ENCODE data around the gene HOXA7. TPM values are rescaled to one million over a fixed set of nuclear protein-coding genes. Genes with fewer than 3 reads are reported as not detected.

The HOXA7 gene
- total RNA-seq, 1 donor from 2014 or later: 8.8 TPM

DNA sequence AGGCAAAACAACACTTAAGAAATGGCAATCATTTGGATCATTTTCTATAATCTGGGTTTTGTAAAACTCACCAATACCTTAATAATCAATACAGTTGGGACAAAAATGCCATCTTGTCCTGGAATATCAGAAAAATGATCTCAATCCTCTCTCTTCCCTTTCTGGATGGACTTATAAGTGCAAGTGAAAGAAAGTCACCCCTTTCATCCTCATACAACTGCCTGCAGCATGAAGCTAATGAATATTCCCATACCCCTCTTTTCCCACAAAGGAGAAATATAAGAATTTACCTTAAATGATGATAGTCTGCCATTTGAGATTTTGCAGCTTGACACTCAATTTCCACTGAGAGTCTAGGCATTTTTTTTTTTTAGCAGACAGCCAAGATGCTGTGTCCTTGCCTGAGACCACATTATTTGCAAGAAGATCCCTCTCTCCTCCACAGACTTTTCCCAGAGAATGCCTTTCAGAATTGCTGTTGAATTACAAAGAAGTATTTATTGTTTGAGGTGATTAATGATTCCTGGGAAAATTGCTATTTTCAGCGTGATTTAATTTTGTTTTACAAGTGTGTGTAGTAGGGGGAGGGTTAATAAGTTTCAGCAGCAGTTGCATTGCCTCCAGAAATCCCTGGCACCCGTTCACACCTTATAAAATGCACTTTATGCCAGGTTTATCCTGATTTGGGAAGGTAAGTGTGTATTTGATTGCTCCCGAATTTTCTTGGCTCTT is 29.7 kb downstream of the HOXA7 start:
- Mint-ChIP-seq H3K36me3 (ENCODE audit: low read depth) (no peaks in the 10 kb centered on the region), H3K9me3 (no peaks in the 10 kb centered on the region), H3K27me3 (ENCODE audit: low read depth) (peaks cover 94% of the 10 kb centered on the region), H3K4me3 (no peak overlapping the region), H3K4me1 (peaks cover 22% of the 10 kb centered on the region), H3K27ac (ENCODE audit: unreplicated experiment) (no peak overlapping the region)
- TF ChIP-seq, protein P1, sequence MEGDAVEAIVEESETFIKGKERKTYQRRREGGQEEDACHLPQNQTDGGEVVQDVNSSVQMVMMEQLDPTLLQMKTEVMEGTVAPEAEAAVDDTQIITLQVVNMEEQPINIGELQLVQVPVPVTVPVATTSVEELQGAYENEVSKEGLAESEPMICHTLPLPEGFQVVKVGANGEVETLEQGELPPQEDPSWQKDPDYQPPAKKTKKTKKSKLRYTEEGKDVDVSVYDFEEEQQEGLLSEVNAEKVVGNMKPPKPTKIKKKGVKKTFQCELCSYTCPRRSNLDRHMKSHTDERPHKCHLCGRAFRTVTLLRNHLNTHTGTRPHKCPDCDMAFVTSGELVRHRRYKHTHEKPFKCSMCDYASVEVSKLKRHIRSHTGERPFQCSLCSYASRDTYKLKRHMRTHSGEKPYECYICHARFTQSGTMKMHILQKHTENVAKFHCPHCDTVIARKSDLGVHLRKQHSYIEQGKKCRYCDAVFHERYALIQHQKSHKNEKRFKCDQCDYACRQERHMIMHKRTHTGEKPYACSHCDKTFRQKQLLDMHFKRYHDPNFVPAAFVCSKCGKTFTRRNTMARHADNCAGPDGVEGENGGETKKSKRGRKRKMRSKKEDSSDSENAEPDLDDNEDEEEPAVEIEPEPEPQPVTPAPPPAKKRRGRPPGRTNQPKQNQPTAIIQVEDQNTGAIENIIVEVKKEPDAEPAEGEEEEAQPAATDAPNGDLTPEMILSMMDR (conservative IDR thresholded peaks at IDR 0.05): no peak
- DNase-seq (ENCODE audit: low read depth, low spot score): no peak

DNA sequence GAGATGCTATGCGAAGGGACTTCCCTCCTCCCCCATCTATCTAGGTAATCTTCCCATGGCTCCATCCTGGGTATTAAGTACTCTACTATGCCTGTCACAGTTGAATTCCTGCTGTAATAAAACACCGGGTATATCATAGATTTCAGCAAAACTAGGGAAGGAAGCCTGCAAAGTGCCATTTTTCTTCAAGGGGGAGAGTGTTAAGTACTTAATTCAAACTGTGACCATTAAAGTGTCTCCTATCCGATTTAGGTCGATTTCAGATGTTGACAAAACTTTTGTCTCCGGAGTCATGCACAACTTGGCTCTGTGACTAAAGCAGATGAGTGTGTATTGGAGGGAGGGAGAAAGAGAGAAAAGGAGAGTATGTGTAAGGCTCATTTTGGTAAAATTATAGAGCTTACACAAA is 30.5 kb downstream of the HOXA7 start:
- no peak for DNase-seq (ENCODE audit: low read depth, low spot score)
- H3K9me3 Mint-ChIP-seq: no peaks in the 10 kb centered on the region
- H3K4me3 Mint-ChIP-seq: peak overlapping the region; percentile 12
- H3K4me1 Mint-ChIP-seq: peaks cover 22% of the 10 kb centered on the region
- no peak overlapping the region for H3K27ac Mint-ChIP-seq (ENCODE audit: unreplicated experiment)
- H3K27me3 Mint-ChIP-seq (ENCODE audit: low read depth): peaks cover 94% of the 10 kb centered on the region
- no peaks in the 10 kb centered on the region for H3K36me3 Mint-ChIP-seq (ENCODE audit: low read depth)
- TF ChIP-seq, protein P1 (conservative IDR thresholded peaks at IDR 0.05): no peak

DNA sequence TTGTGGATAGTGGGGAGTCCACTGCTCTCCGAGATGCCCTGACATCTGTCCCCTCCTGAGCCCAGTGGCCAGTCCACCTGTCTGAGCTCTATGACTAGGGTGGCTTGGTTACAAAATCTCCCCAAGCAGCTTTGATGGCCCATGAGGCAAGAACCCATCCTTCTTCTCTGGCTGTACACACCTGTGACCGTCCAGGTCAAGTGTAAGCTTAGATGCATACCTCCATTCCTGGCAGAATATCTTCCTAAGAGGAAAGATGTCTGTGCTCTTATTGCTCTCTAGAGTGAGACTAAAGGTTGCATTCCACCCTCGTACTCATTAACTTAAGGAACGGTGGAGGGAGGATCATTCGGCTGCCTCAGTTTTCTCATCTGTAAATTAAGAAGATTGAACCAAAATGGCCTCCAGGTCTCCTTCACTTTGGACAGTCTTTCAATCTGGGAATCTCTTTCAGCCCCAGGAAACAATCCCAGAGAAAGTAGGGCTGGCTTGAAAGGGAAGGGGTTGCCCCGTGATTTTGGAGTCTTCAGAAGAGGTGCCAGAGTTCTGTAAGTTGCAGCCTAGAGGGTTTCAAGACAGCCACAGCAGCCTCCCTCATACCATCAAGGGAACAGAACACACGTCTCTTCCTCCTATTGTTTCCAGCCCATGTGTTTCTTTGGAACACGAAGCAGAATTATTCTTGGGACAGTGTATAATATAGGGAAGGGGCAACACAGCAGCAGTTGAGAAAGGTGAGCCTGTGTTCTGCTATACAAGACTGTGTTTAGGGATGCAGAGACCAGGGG is 31.4 kb downstream of the HOXA7 start:
- H3K27me3 Mint-ChIP-seq (ENCODE audit: low read depth): peaks cover 99% of the 10 kb centered on the region
- H3K36me3 Mint-ChIP-seq (ENCODE audit: low read depth): no peaks in the 10 kb centered on the region
- H3K4me1 Mint-ChIP-seq: peaks cover 22% of the 10 kb centered on the region
- DNase-seq (ENCODE audit: low read depth, low spot score): no peak
- H3K27ac Mint-ChIP-seq (ENCODE audit: unreplicated experiment): no peak overlapping the region
- no peaks in the 10 kb centered on the region for H3K9me3 Mint-ChIP-seq
- TF ChIP-seq, protein P1 (conservative IDR thresholded peaks at IDR 0.05): no peak
- H3K4me3 Mint-ChIP-seq: peak overlapping the region; percentile 83

DNA sequence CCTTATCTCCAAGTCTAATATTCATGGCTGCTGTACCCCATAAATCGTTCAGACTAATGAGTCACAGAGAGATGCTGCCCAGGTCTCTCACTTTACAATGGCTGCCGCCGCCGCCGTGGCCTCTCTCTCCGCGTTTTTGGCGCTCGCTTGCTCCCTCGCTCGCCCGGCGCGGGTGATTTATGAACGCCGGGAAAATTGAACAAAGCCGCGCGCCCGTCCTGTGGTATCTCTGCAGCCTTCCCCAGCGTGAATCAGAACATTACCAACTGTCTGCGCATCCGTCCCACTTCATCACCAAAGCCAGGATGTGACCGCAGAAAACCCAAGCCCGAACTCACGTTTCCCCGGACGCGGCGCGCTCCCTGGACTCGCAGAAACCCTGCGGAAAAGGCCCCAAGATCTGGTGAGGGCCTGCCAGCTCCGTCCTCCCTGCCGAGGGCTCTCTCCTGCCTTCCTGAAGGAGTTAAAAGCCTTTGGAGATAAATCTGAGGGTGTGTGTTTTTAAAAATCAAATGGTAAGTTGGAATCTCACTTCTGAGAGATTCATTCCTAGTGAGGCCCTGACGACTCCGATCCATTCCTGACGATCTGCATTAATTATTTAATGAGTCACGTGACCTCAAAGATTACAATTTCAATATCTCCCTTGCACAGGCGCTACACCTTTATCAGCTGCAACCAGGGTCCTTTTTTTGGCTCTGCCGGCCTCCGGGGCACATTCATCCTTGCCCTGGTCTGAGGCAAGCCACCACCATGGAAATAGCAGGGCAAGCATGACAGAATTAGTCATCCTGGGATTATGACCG is 32.2 kb downstream of the HOXA7 start:
- H3K27me3 Mint-ChIP-seq (ENCODE audit: low read depth): peaks cover 100% of the 10 kb centered on the region
- no peak for DNase-seq (ENCODE audit: low read depth, low spot score)

More for the DNA sequence above, 32.2 kb downstream of the HOXA7 start:
- H3K27ac Mint-ChIP-seq (ENCODE audit: unreplicated experiment): peak overlapping the region; percentile 53
- TF ChIP-seq, protein P1 (conservative IDR thresholded peaks at IDR 0.05): no peak
- H3K4me1 Mint-ChIP-seq: peaks cover 22% of the 10 kb centered on the region
- no peaks in the 10 kb centered on the region for H3K36me3 Mint-ChIP-seq (ENCODE audit: low read depth)
- H3K4me3 Mint-ChIP-seq: peak overlapping the region; percentile 83
- H3K9me3 Mint-ChIP-seq: no peaks in the 10 kb centered on the region

All from neural crest cell (in vitro differentiated cells).